ENCODE measurements around the gene DCUN1D4.

DCUN1D4 gene

GRCh38 chr4:51942833-51943215 is 99.9 kb downstream of the DCUN1D4 start:
- no peak for DNase-seq (ENCODE audit: low read depth in 2 of 2)
- no peak overlapping the region for H3K4me3 ChIP-seq (replicated peaks in 1 of 2; ENCODE audit: low read depth in 2 of 2, low read length in 2 of 2)
- no peak for TF ChIP-seq CTCF (IDR thresholded peaks at IDR 0.05; ENCODE audit: low read depth, low read length)

- no peak for TF ChIP-seq CTCF (IDR thresholded peaks at IDR 0.05; ENCODE audit: low read depth, low read length)
- peak; percentile 10 to 37 for DNase-seq (ENCODE audit: low read depth in 2 of 2)
- H3K4me3 ChIP-seq (replicated peaks in 1 of 2; ENCODE audit: low read depth in 2 of 2, low read length in 2 of 2): no peak overlapping the region
Measured at GRCh38 chr4:51943221-51943620, 100.3 kb downstream of the DCUN1D4 start.

GRCh38 chr4:51958199-51958968 is 115.4 kb downstream of the DCUN1D4 start:
- no peak overlapping the region for H3K4me3 ChIP-seq (replicated peaks in 1 of 2; ENCODE audit: low read depth in 2 of 2, low read length in 2 of 2)
- TF ChIP-seq CTCF (IDR thresholded peaks at IDR 0.05; ENCODE audit: low read depth, low read length): no peak
- no peak for DNase-seq (ENCODE audit: low read depth in 2 of 2)

GRCh38 chr4:51960486-51960885 is 117.5 kb downstream of the DCUN1D4 start:
- no peak for TF ChIP-seq CTCF (IDR thresholded peaks at IDR 0.05; ENCODE audit: low read depth, low read length)
- DNase-seq (ENCODE audit: low read depth in 2 of 2): no peak
- no peak overlapping the region for H3K4me3 ChIP-seq (replicated peaks in 1 of 2; ENCODE audit: low read depth in 2 of 2, low read length in 2 of 2)

- no peak overlapping the region for H3K4me3 ChIP-seq (replicated peaks in 1 of 2; ENCODE audit: low read depth in 2 of 2, low read length in 2 of 2)
- no peak for TF ChIP-seq CTCF (IDR thresholded peaks at IDR 0.05; ENCODE audit: low read depth, low read length)
- DNase-seq (ENCODE audit: low read depth in 2 of 2): no peak
Measured at GRCh38 chr4:51963841-51964517, 121.0 kb downstream of the DCUN1D4 start.

GRCh38 chr4:51965862-51966261 is 122.9 kb downstream of the DCUN1D4 start:
- no peak overlapping the region for H3K4me3 ChIP-seq (replicated peaks in 1 of 2; ENCODE audit: low read depth in 2 of 2, low read length in 2 of 2)
- DNase-seq (ENCODE audit: low read depth in 2 of 2): no peak
- TF ChIP-seq CTCF (IDR thresholded peaks at IDR 0.05; ENCODE audit: low read depth, low read length): no peak

Measured in cardiac fibroblast (primary cell).